Mesenchymal stem cell (in vitro differentiated cells and primary cell): ENCODE measurements around the gene FARS2.

Source experiments
- DNase-seq: peaks from one replicate; pipeline ENCODE4 v3.0.0-alpha.2; 2013
- H2AFZ ChIP-seq: one replicate; pipeline ENCODE4 v1.6.1; 2013; ENCODE audit warnings: low read depth, mild to moderate bottlenecking, control low read depth, inconsistent platforms, low read length, moderate library complexity
- H2AK5ac ChIP-seq: 2 replicates; pipeline ENCODE4 v1.6.1; 2013; ENCODE audit warnings: low read length, moderate library complexity, mild to moderate bottlenecking, inconsistent platforms; ENCODE audit not compliant: severe bottlenecking
- H2BK120ac ChIP-seq: one replicate; pipeline ENCODE4 v1.6.1; 2013; ENCODE audit warnings: low read depth, mild to moderate bottlenecking, inconsistent platforms, low read length, moderate library complexity
- H2BK12ac ChIP-seq, 2 experiments: one replicate each; pipeline ENCODE4 v1.6.1; 2013; ENCODE audit warnings: inconsistent platforms in 2 of 2, low read length in 2 of 2, mild to moderate bottlenecking in 2 of 2, moderate library complexity in 2 of 2, control low read depth in 1 of 2
- H2BK15ac ChIP-seq: one replicate; pipeline ENCODE4 v1.6.1; 2013; ENCODE audit warnings: mild to moderate bottlenecking, low read depth, inconsistent platforms; ENCODE audit not compliant: poor library complexity, severe bottlenecking
- H2BK5ac ChIP-seq: 2 replicates; pipeline ENCODE4 v1.6.1; 2013; ENCODE audit warnings: low read depth, mild to moderate bottlenecking, low read length, control low read depth, inconsistent platforms; ENCODE audit not compliant: poor library complexity, severe bottlenecking
- H3K14ac ChIP-seq, 2 experiments: one replicate each; pipeline ENCODE4 v1.6.1; 2013; ENCODE audit warnings: inconsistent platforms in 2 of 2, low read length in 2 of 2, control low read depth in 1 of 2, mild to moderate bottlenecking in 1 of 2, moderate library complexity in 1 of 2
- H3K18ac ChIP-seq, 2 experiments: one replicate each; pipeline ENCODE4 v1.6.1; 2013; ENCODE audit warnings: inconsistent platforms in 2 of 2, low read length in 2 of 2, control low read depth in 1 of 2, low read depth in 1 of 2, mild to moderate bottlenecking in 1 of 2
- H3K23ac ChIP-seq, 2 experiments: one replicate each; pipeline ENCODE4 v1.6.1; 2013; ENCODE audit warnings: inconsistent platforms in 2 of 2, low read length in 2 of 2, mild to moderate bottlenecking in 2 of 2, moderate library complexity in 2 of 2, control low read depth in 1 of 2
- H3K27ac ChIP-seq: 2 replicates; pipeline ENCODE4 v1.5.1; 2013; ENCODE audit warnings: mild to moderate bottlenecking, moderate library complexity, low read length, control low read depth, inconsistent platforms; ENCODE audit not compliant: poor library complexity, severe bottlenecking
- H3K27me3 ChIP-seq, 2 experiments: 2 replicates each; pipeline versions ENCODE4 v1.6.1 to v1.7.0; 2013; ENCODE audit warnings: low read length in 2 of 2, mild to moderate bottlenecking in 2 of 2, moderate library complexity in 2 of 2, control low read depth in 1 of 2, inconsistent platforms in 1 of 2; ENCODE audit not compliant: control insufficient read depth in 1 of 2, insufficient read depth in 1 of 2
- H3K36me3 ChIP-seq, 2 experiments: 2 replicates each; pipeline versions ENCODE4 v1.6.1 to v1.7.0; 2013; ENCODE audit warnings: low read length in 2 of 2, control low read depth in 1 of 2, inconsistent platforms in 1 of 2, low read depth in 1 of 2, mild to moderate bottlenecking in 1 of 2; ENCODE audit not compliant: insufficient read depth in 2 of 2, control insufficient read depth in 1 of 2
- H3K4ac ChIP-seq, 2 experiments: one replicate each; pipeline ENCODE4 v1.6.1; 2013; ENCODE audit warnings: inconsistent platforms in 2 of 2, low read length in 2 of 2, mild to moderate bottlenecking in 2 of 2, moderate library complexity in 2 of 2, control low read depth in 1 of 2, low read depth in 1 of 2
- H3K4me1 ChIP-seq: 2 replicates; pipeline ENCODE4 v1.6.1; 2013; ENCODE audit warnings: low read depth, low read length, control low read depth; ENCODE audit not compliant: control insufficient read depth, insufficient read depth
- H3K4me2 ChIP-seq: 2 replicates; pipeline ENCODE4 v1.6.1; 2013; ENCODE audit warnings: low read length, mild to moderate bottlenecking, inconsistent platforms; ENCODE audit not compliant: poor library complexity, severe bottlenecking
- H3K4me3 ChIP-seq, 2 experiments: 2 replicates each; pipeline versions ENCODE4 v1.5.1 to v1.7.0; 2013; ENCODE audit warnings: low read length in 2 of 2, mild to moderate bottlenecking in 2 of 2, control low read depth in 1 of 2, low read depth in 1 of 2; ENCODE audit not compliant: insufficient read depth in 1 of 2
- H3K79me1 ChIP-seq: replicated peaks from 2 replicates; pipeline ENCODE4 v1.6.1; 2013; ENCODE audit warnings: mild to moderate bottlenecking, control low read depth, low read length, inconsistent platforms; ENCODE audit not compliant: poor library complexity, severe bottlenecking
- H3K9ac ChIP-seq: 2 replicates; pipeline ENCODE4 v1.7.0; 2013; ENCODE audit warnings: mild to moderate bottlenecking, low read length, moderate library complexity
- H3K9me3 ChIP-seq: 2 replicates; pipeline ENCODE4 v1.7.0; 2013; ENCODE audit warnings: mild to moderate bottlenecking, low read length; ENCODE audit not compliant: control insufficient read depth
- H4K8ac ChIP-seq: one replicate; pipeline ENCODE4 v1.6.1; 2013; ENCODE audit warnings: inconsistent platforms, mild to moderate bottlenecking, low read length, moderate library complexity
- H4K91ac ChIP-seq: one replicate; pipeline ENCODE4 v1.6.1; 2013; ENCODE audit warnings: mild to moderate bottlenecking, low read length, inconsistent platforms
- WGBS: methylation state at CpG from one replicate; pipeline ENCODE4 v1.1.7; 2013; ENCODE audit warnings: mixed read lengths; 5-methylcytosine and 5-hydroxymethylcytosine counted together

Gene FARS2

DNA sequence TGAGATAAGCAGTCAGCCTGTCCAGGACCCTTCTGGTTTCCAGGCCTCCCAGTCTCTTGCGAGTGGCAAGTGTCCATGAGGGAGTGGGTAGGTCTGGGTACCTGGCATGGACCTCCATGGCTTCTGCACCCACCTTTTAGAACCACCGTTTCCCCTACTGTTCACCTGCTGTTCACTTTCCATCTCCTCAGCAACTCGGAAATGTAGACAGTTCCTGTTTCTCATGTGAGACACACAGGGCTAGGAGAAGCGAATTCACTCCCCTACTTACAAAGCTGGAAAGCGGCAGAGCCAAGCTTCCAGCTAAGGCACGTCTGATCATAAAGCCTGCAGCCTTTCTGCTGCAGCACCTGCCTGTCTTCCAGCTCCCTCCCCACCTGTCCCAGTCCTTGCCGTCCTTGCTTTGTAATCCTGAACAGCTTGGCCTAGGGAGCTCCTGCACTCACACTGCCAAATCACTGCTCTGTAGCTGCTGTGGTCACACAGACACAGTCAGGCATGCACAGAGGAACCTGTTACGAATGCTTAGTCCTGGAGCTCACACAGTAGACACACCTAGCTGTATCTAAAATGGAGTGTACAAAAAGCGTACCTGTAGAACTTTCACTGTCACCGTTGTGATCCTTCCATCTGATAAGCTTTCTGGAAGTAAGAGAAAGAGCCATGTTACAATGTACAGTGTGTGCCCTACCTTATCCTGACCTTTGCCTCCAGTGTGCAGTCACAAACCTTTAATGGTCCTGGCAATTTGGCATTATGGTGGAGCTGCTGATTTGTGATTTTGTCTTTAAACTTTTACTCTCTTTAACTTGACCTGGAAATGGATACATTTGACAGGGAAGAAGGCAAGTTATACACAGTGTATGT is 451.3 kb downstream of the FARS2 start:
- no peak overlapping the region for H3K4me2 ChIP-seq
- H2AFZ ChIP-seq: no peak overlapping the region
- no peak overlapping the region for H4K8ac ChIP-seq
- H3K36me3 ChIP-seq: no peaks in the 10 kb centered on the region
- H3K4ac ChIP-seq: no peak overlapping the region
- no peak overlapping the region for H4K91ac ChIP-seq
- H3K4me1 ChIP-seq: no peaks in the 10 kb centered on the region
- H3K9ac ChIP-seq: no peak overlapping the region
- peaks cover 1% of the 10 kb centered on the region for H3K79me1 ChIP-seq
- H2BK15ac ChIP-seq: no peak overlapping the region
- H2BK120ac ChIP-seq: no peak overlapping the region
- no peak overlapping the region for H3K23ac ChIP-seq
- no peak overlapping the region for H3K14ac ChIP-seq
- H3K27ac ChIP-seq: no peak overlapping the region
- no peak overlapping the region for H3K18ac ChIP-seq
- peaks cover 11% of the 10 kb centered on the region for H3K9me3 ChIP-seq
- H2BK5ac ChIP-seq: no peak overlapping the region
- DNase-seq: no peak
- H3K4me3 ChIP-seq: no peak overlapping the region
- no peak overlapping the region for H2BK12ac ChIP-seq
- 79% methylated on average over 10 of the region's 10 CpGs for WGBS
- H2AK5ac ChIP-seq: no peak overlapping the region
- no peaks in the 10 kb centered on the region for H3K27me3 ChIP-seq

DNA sequence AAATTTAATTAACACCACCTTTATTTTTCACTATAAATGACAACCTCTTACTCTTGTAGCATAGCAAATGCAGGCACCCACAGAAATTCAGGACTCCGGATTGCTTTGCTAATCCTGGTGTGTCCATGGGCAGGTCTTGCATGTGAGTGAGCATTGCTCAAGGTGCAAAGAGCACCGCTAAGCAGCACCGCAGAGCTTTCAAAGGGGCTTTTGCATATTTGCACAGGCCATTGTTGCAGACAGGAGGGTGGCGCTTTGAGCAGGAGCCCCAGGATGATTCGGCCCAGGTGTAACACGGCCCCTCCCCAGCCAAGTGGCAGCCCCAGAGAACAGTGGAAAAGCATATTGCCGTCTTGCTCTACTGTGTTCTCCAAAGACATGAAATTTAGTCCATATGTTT is 452.2 kb downstream of the FARS2 start:
- Histone ChIP-seq H3K4me1 (no peaks in the 10 kb centered on the region), H4K8ac (no peak overlapping the region), H3K27ac (no peak overlapping the region), H3K4me3 (no peak overlapping the region), H3K4ac (no peak overlapping the region), H2AFZ (no peak overlapping the region), H2BK120ac (no peak overlapping the region), H3K27me3 (no peaks in the 10 kb centered on the region), H3K36me3 (no peaks in the 10 kb centered on the region), H2AK5ac (no peak overlapping the region), H4K91ac (no peak overlapping the region), H2BK12ac (no peak overlapping the region), H3K4me2 (no peak overlapping the region), H3K18ac (no peak overlapping the region), H3K9me3 (peaks cover 11% of the 10 kb centered on the region), H3K79me1 (peaks cover 1% of the 10 kb centered on the region), H3K9ac (no peak overlapping the region), H3K14ac (no peak overlapping the region), H3K23ac (no peak overlapping the region), H2BK5ac (no peak overlapping the region), H2BK15ac (no peak overlapping the region)
- DNase-seq: no peak
- WGBS: 65% methylated on average over 6 of the region's 7 CpGs

DNA sequence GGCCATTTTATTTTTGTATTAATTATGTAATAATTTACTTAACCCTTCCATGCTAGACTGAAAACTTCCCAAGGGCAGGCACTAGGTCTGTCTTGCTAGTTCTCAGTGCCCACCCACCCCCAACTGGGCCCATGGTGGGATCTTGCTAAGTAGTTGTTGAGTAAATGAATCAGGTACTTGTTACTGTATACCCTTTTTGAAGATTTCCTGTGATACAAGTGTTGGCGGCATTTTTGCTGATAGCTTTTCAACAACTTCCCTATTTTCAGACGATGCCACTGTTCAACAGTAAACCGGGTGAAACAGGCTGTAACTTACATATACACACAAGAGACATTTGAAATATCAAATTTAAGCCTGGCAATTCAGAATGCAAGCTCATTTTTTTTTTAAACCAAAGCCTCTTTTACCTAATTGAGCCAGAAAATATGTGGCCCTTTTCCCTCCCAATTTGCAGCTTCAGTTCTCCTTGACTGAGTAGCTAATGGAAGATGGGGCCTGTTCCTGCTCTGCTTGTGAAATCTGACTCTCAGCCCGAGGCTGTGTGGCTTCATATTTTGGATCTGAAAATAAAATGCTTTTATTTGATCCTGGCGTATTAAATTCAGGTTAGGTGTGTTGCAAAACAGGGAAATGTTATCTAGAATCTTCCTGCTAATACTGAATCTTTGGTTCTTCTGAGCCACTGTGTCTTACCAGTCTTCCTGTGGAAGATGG is 457.1 kb downstream of the FARS2 start:
- no peak overlapping the region for H4K91ac ChIP-seq
- H3K9ac ChIP-seq: no peak overlapping the region
- no peak overlapping the region for H2AK5ac ChIP-seq
- no peak overlapping the region for H3K4me3 ChIP-seq
- H3K23ac ChIP-seq: no peak overlapping the region
- H2BK120ac ChIP-seq: no peak overlapping the region
- H2BK15ac ChIP-seq: no peak overlapping the region
- DNase-seq: no peak
- no peak overlapping the region for H3K4ac ChIP-seq
- no peak overlapping the region for H3K14ac ChIP-seq
- WGBS: 92% methylated on average over 5 of the region's 5 CpGs
- peaks cover 2% of the 10 kb centered on the region for H3K79me1 ChIP-seq
- H3K4me2 ChIP-seq: no peak overlapping the region
- H3K27me3 ChIP-seq: no peaks in the 10 kb centered on the region
- no peaks in the 10 kb centered on the region for H3K36me3 ChIP-seq
- H2BK12ac ChIP-seq: no peak overlapping the region
- H3K18ac ChIP-seq: no peak overlapping the region
- no peak overlapping the region for H3K27ac ChIP-seq
- no peak overlapping the region for H2AFZ ChIP-seq
- H2BK5ac ChIP-seq: no peak overlapping the region
- H4K8ac ChIP-seq: no peak overlapping the region
- peaks cover 2% of the 10 kb centered on the region for H3K4me1 ChIP-seq
- H3K9me3 ChIP-seq: peaks cover 11% of the 10 kb centered on the region
